ENCODE results near the gene EFNB1. TPM values are rescaled to one million over a fixed set of nuclear protein-coding genes. Genes with fewer than 3 reads are reported as not detected.

The EFNB1 gene
- total RNA-seq, 4 donors from 2014 or later = 17.5 to 36.0 (median 28.5) TPM

GRCh38 chrX:68823413-68824151 lies 5.2 kb upstream of the EFNB1 start:
- Histone ChIP-seq H3K27ac (no peak overlapping the region), H3K4me3 (no peak overlapping the region), H3K9me3 (no peaks in the 10 kb centered on the region), H3K36me3 (no peaks in the 10 kb centered on the region), H3K4me1 (peaks cover 0 to 11% (median 2%) of the 10 kb centered on the region in 3 donors), H3K27me3 (no peaks in the 10 kb centered on the region)
- no peak for TF ChIP-seq EP300 (IDR thresholded peaks at IDR 0.05)
- no peak for TF ChIP-seq CTCF (IDR thresholded peaks at IDR 0.05)
- TF ChIP-seq POLR2A (IDR thresholded peaks at IDR 0.05) = no peak
- TF ChIP-seq POLR2AphosphoS5 (IDR thresholded peaks at IDR 0.05) = no peak
- ATAC-seq = no peak
- WGBS, 2 donors (ENCODE audit: low coverage in 1 of 2) = 42% methylated on average over 3 of the region's 10 CpGs; no CpG with 5 or more reads in 1 of the 2 donors

GRCh38 chrX:68824152-68824433 lies 4.7 kb upstream of the EFNB1 start:
- Histone ChIP-seq H3K4me3 (no peak overlapping the region), H3K27ac (no peak overlapping the region), H3K9me3 (no peaks in the 10 kb centered on the region), H3K27me3 (no peaks in the 10 kb centered on the region), H3K36me3 (no peaks in the 10 kb centered on the region), H3K4me1 (peaks cover 0 to 11% (median 2%) of the 10 kb centered on the region in 3 donors)
- TF ChIP-seq CTCF (IDR thresholded peaks at IDR 0.05) = no peak
- no peak for TF ChIP-seq POLR2AphosphoS5 (IDR thresholded peaks at IDR 0.05)
- TF ChIP-seq EP300 (IDR thresholded peaks at IDR 0.05) = no peak
- no peak for ATAC-seq

GRCh38 chrX:68824565-68825125 lies 4.2 kb upstream of the EFNB1 start:
- H3K4me3 ChIP-seq = no peak overlapping the region
- no peaks in the 10 kb centered on the region for H3K9me3 ChIP-seq
- no peaks in the 10 kb centered on the region for H3K36me3 ChIP-seq
- no peaks in the 10 kb centered on the region for H3K27me3 ChIP-seq
- no CpG with 5 or more reads among the region's 5 CpGs for WGBS, 2 donors (ENCODE audit: low coverage in 1 of 2)
- H3K27ac ChIP-seq = no peak overlapping the region
- no peak for ATAC-seq
- TF ChIP-seq CTCF (IDR thresholded peaks at IDR 0.05) (no peak), EP300 (IDR thresholded peaks at IDR 0.05) (no peak), POLR2AphosphoS5 (IDR thresholded peaks at IDR 0.05) (no peak), POLR2A (IDR thresholded peaks at IDR 0.05) (no peak)
- H3K4me1 ChIP-seq = peaks cover 0 to 11% (median 2%) of the 10 kb centered on the region in 3 donors

GRCh38 chrX:68826113-68826980 lies 2.5 kb upstream of the EFNB1 start:
- H3K36me3 ChIP-seq = no peaks in the 10 kb centered on the region
- no peak for ATAC-seq
- WGBS, 2 donors (ENCODE audit: low coverage in 1 of 2) = 60% methylated on average over 1 of the region's 10 CpGs; no CpG with 5 or more reads in 1 of the 2 donors
- H3K27ac ChIP-seq = no peak overlapping the region
- H3K4me3 ChIP-seq = no peak overlapping the region
- TF ChIP-seq CTCF (IDR thresholded peaks at IDR 0.05) = no peak
- no peak for TF ChIP-seq POLR2AphosphoS5 (IDR thresholded peaks at IDR 0.05)
- TF ChIP-seq EP300 (IDR thresholded peaks at IDR 0.05) = no peak
- TF ChIP-seq POLR2A (IDR thresholded peaks at IDR 0.05) = no peak
- no peaks in the 10 kb centered on the region for H3K9me3 ChIP-seq
- peaks cover 0 to 15% (median 2%) of the 10 kb centered on the region in 3 donors for H3K4me1 ChIP-seq
- H3K27me3 ChIP-seq = no peaks in the 10 kb centered on the region

All from gastroesophageal sphincter (tissue), 4 donors.